Sigmoid colon (tissue), 7 donors: ENCODE results near the gene CLEC18C. TPM values are rescaled to one million over a fixed set of nuclear protein-coding genes. Genes with fewer than 3 reads are reported as not detected.
"Not testable (repeated sequence)": the region's sequence is repeated elsewhere in the genome, so short reads cannot be mapped to it uniquely, and the experiment has no call there.

Source experiments
- DNase-seq: peaks from one replicate; pipeline ENCODE4 v3.0.0-alpha.2; 2019
- H3K27ac ChIP-seq, 4 donors: fragments of 200-600 bp; sonication (generic); one replicate each; pipeline ENCODE4 v1.5.1; 2016 to 2019; ENCODE audit warnings: mild to moderate bottlenecking in 1 of 4
- H3K27me3 ChIP-seq, 3 donors: fragments of 200-600 bp; sonication (generic); one replicate each; pipeline ENCODE4 v1.5.1; 2019; ENCODE audit warnings: mild to moderate bottlenecking in 1 of 3
- H3K36me3 ChIP-seq, 4 donors: fragments of 200-600 bp; sonication (generic); one replicate each; pipeline ENCODE4 v1.5.1; 2016 to 2019
- H3K4me1 ChIP-seq, 4 donors: fragments of 200-600 bp; sonication (generic); one replicate each; pipeline ENCODE4 v1.5.1; 2017 to 2019
- H3K4me3 ChIP-seq, 4 donors: fragments of 200-600 bp; sonication (generic); one replicate each; pipeline ENCODE4 v1.5.1; 2017 to 2019; ENCODE audit warnings: mild to moderate bottlenecking in 2 of 4, moderate library complexity in 1 of 4
- H3K9me3 ChIP-seq, 4 donors: fragments of 200-600 bp in 3 of 4; sonication (generic) in 3 of 4; one replicate each; pipeline versions ENCODE4 v1.5.1 to v1.6.1; 2013 to 2019
- WGBS, 2 donors: extraction: QIAGEN DNeasy Blood & Tissue Kit; methylation state at CpG; one replicate each; pipeline ENCODE4 v1.1.7; 2013; 5-methylcytosine and 5-hydroxymethylcytosine counted together
- intact Hi-C: fragments of 100-400 bp; cut with DNase I; formaldehyde crosslinking; loops from one replicate; pipeline ENCODE4 v1.15.1; 2023
- polyA plus RNA-seq, 3 donors: library from polyadenylated mRNA; stranded (reverse); fragments of 200-250 nt; gene quantifications; one replicate each; pipeline ENCODE4 v1.2.3, GENCODE V29; 2013
- small RNA-seq, 3 donors: library from RNA; depleted of rRNA; stranded (forward); fragments of <200 nt; gene quantifications; one replicate each; pipeline ENCODE3, GENCODE V24; 2016
- total RNA-seq, 4 donors: library from RNA; depleted of rRNA; stranded (reverse); fragments of >200 nt; gene quantifications; one replicate each; pipeline ENCODE4 v1.1.0, GENCODE V29; 2016
- donor health status: healthy with polysubstance abuse.
- donor health status: Bipolar disorder and iron deficiency.
- donor health status: healthy.

The CLEC18C gene
- total and polyA plus RNA-seq, 7 donors: 0.10 TPM; not detected in 6

- whole genome bisulfite sequencing, 2 donors: 84 to 92% methylated on average over 2 of the region's 2 CpGs
- H3K4me1 ChIP-seq, H3K27ac ChIP-seq, intact Hi-C loops, DNase-seq, H3K9me3 ChIP-seq, H3K4me3 ChIP-seq, H3K27me3 ChIP-seq: not testable (repeated sequence)
- H3K36me3 ChIP-seq: peaks cover 0 to 19% (median 0%) of the 10 kb centered on the region in 4 donors
These were observed 45.0 kb downstream of the CLEC18C start for GRCh38 chr16:70218586-70218985.

GRCh38 chr16:70222574-70222973 lies 49.0 kb downstream of the CLEC18C start:
- H3K27ac ChIP-seq, H3K9me3 ChIP-seq, H3K4me1 ChIP-seq, intact Hi-C loops, H3K27me3 ChIP-seq, H3K4me3 ChIP-seq, DNase-seq: not testable (repeated sequence)
- H3K36me3 ChIP-seq: peaks cover 0 to 35% (median 2%) of the 10 kb centered on the region in 4 donors
- WGBS, 2 donors: 73 to 76% methylated on average over 2 of the region's 2 CpGs

- H3K36me3 ChIP-seq: peaks cover 0 to 42% (median 2%) of the 10 kb centered on the region in 4 donors
- H3K27ac ChIP-seq, H3K4me3 ChIP-seq, intact Hi-C loops, H3K9me3 ChIP-seq, DNase-seq, H3K27me3 ChIP-seq, H3K4me1 ChIP-seq: not testable (repeated sequence)
- 40 to 57% methylated on average over 1 of the region's 2 CpGs for WGBS, 2 donors
These were observed 49.6 kb downstream of the CLEC18C start for GRCh38 chr16:70223216-70223615.

GRCh38 chr16:70223971-70224513 lies 50.5 kb downstream of the CLEC18C start:
- H3K27ac ChIP-seq, H3K9me3 ChIP-seq, H3K4me1 ChIP-seq, H3K4me3 ChIP-seq, H3K27me3 ChIP-seq, intact Hi-C loops, DNase-seq: not testable (repeated sequence)
- H3K36me3 ChIP-seq: peaks cover 0 to 45% (median 2%) of the 10 kb centered on the region in 4 donors
- 76 to 92% methylated on average over 1 of the region's 3 CpGs for WGBS, 2 donors

GRCh38 chr16:70224645-70225044 lies 51.1 kb downstream of the CLEC18C start:
- H3K4me1 ChIP-seq: not testable (repeated sequence)

GRCh38 chr16:70225430-70225829 lies 51.8 kb downstream of the CLEC18C start:
- DNase-seq, H3K4me3 ChIP-seq, H3K27ac ChIP-seq, H3K4me1 ChIP-seq, H3K9me3 ChIP-seq, H3K27me3 ChIP-seq, intact Hi-C loops: not testable (repeated sequence)
- peaks cover 0 to 40% (median 2%) of the 10 kb centered on the region in 4 donors for H3K36me3 ChIP-seq
- 93 to 96% methylated on average over 4 of the region's 4 CpGs for WGBS, 2 donors

More at GRCh38 chr16:70224645-70225044, 51.1 kb downstream of the CLEC18C start:
- H3K27me3 ChIP-seq, intact Hi-C loops, H3K27ac ChIP-seq, H3K4me3 ChIP-seq, DNase-seq, H3K9me3 ChIP-seq: not testable (repeated sequence)
- peaks cover 0 to 43% (median 2%) of the 10 kb centered on the region in 4 donors for H3K36me3 ChIP-seq
- 98 to 99% methylated on average over 19 to 20 of the region's 24 CpGs for WGBS, 2 donors

- H3K27ac ChIP-seq, H3K27me3 ChIP-seq, H3K4me3 ChIP-seq, H3K9me3 ChIP-seq, H3K4me1 ChIP-seq, DNase-seq, intact Hi-C loops: not testable (repeated sequence)
- peaks cover 0 to 40% (median 2%) of the 10 kb centered on the region in 4 donors for H3K36me3 ChIP-seq
These were observed 52.4 kb downstream of the CLEC18C start for GRCh38 chr16:70226024-70226423.

GRCh38 chr16:70231831-70232230 lies 58.2 kb downstream of the CLEC18C start:
- H3K9me3 ChIP-seq, H3K4me3 ChIP-seq, H3K4me1 ChIP-seq, intact Hi-C loops, H3K27ac ChIP-seq, H3K27me3 ChIP-seq, DNase-seq: not testable (repeated sequence)
- 58 to 75% methylated on average over 2 of the region's 3 CpGs for WGBS, 2 donors
- peaks cover 0 to 62% (median 2%) of the 10 kb centered on the region in 4 donors for H3K36me3 ChIP-seq

Small RNA genes lying within 50 kb of the gene (small RNA-seq; reads per million reads assigned to genes)
- 0 reads per million in 3 donors for gene AC009060.2

Other genes with a start within 250 kb of the CLEC18C start
- gene CLEC18A, start 222.5 kb upstream of the CLEC18C start, total RNA-seq: under 1 TPM in 2 of 4 donors, not detected in 2; 0.66 to 0.83 TPM
- gene CLEC18A, start 222.5 kb upstream of the CLEC18C start, polyA plus RNA-seq: 1 to 10 TPM in 1 of 3 donors, under 1 TPM in 2; 0.60 to 2.2 (median 0.69) TPM
- 10 to 100 TPM; 16.4 to 28.5 (median 21.5) TPM for gene PDPR, start 59.5 kb upstream of the CLEC18C start, total RNA-seq
- 10 to 100 TPM in 1 of 3 donors, 1 to 10 TPM in 2; 2.8 to 11.0 (median 3.0) TPM for gene PDPR, start 59.5 kb upstream of the CLEC18C start, polyA plus RNA-seq
- gene EXOSC6, start 78.2 kb downstream of the CLEC18C start, total RNA-seq: 10 to 100 TPM; 13.5 to 24.7 (median 14.1) TPM
- gene EXOSC6, start 78.2 kb downstream of the CLEC18C start, polyA plus RNA-seq: 10 to 100 TPM in 1 of 3 donors, 1 to 10 TPM in 2; 5.4 to 12.4 (median 5.8) TPM
- gene AARS1, start 115.7 kb downstream of the CLEC18C start, total RNA-seq: 10 to 100 TPM; 58.1 to 80.0 (median 61.9) TPM
- gene AARS1, start 115.7 kb downstream of the CLEC18C start, polyA plus RNA-seq: 10 to 100 TPM; 19.8 to 45.8 (median 21.5) TPM
- gene DDX19B, start 125.4 kb downstream of the CLEC18C start, total RNA-seq: 10 to 100 TPM; 16.6 to 27.1 (median 24.6) TPM
- 10 to 100 TPM; 21.7 to 34.2 (median 23.4) TPM for gene DDX19B, start 125.4 kb downstream of the CLEC18C start, polyA plus RNA-seq
- gene DDX19A, start 173.1 kb downstream of the CLEC18C start, total RNA-seq: 10 to 100 TPM; 33.9 to 41.3 (median 37.9) TPM
- 10 to 100 TPM; 12.0 to 24.4 (median 14.4) TPM for gene DDX19A, start 173.1 kb downstream of the CLEC18C start, polyA plus RNA-seq